Measurements from ENCODE around the gene ZSCAN10.
"Not testable (repeated sequence)": the region's sequence is repeated elsewhere in the genome, so short reads cannot be mapped to it uniquely, and the experiment has no call there.

Gene ZSCAN10

DNA sequence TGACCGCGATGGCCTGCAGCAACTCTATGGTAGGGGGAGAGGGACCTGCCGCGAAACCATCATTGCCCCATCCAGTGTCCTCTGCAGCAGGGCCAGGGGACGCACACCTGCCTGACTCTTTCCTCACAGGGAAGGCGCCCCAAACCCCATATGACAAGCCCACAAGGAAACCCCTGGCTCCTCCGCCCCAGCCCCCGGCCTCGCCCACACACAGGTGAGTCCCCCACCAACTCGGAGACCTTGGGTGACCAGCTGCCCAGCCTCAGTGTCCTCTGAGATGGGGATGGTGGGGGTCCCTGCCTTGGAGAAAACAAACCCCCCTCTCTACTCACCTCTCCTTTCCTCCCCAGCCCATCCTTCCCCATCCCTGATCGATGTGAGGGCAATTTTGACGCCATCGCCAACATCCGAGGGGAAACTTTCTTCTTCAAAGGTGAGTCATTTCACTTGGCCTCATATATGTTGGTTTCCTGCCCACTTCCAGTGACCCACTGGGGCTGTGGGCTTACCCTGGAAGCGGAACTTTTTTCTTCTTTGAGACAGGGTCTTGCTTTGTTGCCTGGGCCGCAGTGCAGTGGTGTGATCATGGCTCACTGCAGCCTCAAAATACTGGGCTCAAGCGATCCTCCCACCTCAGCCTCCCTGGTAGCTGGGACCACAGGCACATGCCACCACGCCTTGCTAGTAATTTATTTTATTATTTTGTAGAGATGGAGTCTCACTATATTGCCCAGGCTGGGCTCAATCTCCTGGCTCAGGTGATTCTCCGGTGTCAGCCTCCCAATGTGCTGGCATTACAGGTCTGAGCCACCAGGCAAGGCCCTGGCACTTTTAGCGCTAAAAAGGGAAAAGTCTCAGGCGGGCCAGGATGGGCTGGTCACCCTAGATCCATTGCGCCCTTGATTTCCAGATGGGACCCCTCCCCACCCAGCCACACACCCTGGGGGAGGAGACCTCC is 41.6 kb downstream of the ZSCAN10 start:
- Histone ChIP-seq H3K27me3 (ENCODE audit: control insufficient read depth, insufficient read depth, low read length) (no peaks in the 10 kb centered on the region; the same call in 1 of the 2 replicates), H3K4me3 (ENCODE audit: low read depth, low read length) (peak overlapping the region; percentile 90; the same call in 1 of the 2 replicates), H3K9ac (ENCODE audit: low read depth, low read length) (no peak overlapping the region), H3K36me3 (ENCODE audit: control insufficient read depth, insufficient read depth, low read length) (peaks cover 3% of the 10 kb centered on the region; the same call in 1 of the 2 replicates), H3K4me1 (ENCODE audit: control insufficient read depth, insufficient read depth, low read length) (peaks cover 7% of the 10 kb centered on the region; the same call in 1 of the 2 replicates), H3K27ac (ENCODE audit: low read depth, low read length) (no peak overlapping the region), H3K9me3 (ENCODE audit: control insufficient read depth, insufficient read depth, low read length) (no peaks in the 10 kb centered on the region)

DNA sequence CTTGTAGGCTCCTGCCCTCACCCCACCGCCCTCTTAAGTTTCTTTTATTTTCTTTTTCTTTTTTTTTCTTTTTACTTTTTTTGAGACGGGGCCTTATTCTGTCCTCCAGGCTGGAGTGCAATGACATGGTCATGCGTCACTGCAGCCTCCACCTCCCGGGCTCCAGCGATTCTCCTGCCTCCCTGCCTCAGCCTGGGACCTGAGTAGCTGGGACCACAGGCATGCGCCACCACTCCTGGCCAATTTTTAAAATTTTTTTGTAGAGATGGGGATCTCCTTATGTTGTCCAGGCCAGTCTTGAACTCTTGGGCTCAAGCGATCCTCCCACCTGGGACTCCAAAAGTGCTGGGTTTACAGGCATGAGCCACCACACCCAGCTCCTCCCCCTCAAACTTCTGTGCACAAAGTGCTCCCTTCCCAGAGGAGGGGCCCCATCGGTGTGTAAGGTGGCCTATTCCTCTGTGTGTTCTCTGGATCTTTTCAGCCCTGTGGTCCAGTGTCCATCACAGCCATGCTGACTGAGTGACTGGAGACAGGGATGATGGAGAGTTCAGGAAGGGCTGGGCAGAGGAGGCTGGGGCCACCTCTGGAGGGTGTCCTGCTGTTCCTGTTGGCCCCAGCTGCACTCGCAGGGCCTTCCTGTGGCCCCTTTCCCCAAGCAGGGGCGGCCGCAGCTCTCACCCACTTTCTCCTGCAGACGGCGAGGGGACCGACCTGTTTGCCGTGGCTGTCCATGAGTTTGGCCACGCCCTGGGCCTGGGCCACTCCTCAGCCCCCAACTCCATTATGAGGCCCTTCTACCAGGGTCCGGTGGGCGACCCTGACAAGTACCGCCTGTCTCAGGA is 42.5 kb downstream of the ZSCAN10 start:
- H3K27me3 ChIP-seq (ENCODE audit: control insufficient read depth, insufficient read depth, low read length): no peaks in the 10 kb centered on the region; the same call in 1 of the 2 replicates
- H3K36me3 ChIP-seq (ENCODE audit: control insufficient read depth, insufficient read depth, low read length): peaks cover 3% of the 10 kb centered on the region; the same call in 1 of the 2 replicates
- no peak overlapping the region for H3K9ac ChIP-seq (ENCODE audit: low read depth, low read length)
- H3K27ac ChIP-seq (ENCODE audit: low read depth, low read length): no peak overlapping the region
- no peak overlapping the region for H3K4me3 ChIP-seq (ENCODE audit: low read depth, low read length)
- H3K9me3 ChIP-seq (ENCODE audit: control insufficient read depth, insufficient read depth, low read length): no peaks in the 10 kb centered on the region
- H3K4me1 ChIP-seq (ENCODE audit: control insufficient read depth, insufficient read depth, low read length): peaks cover 7% of the 10 kb centered on the region; the same call in 1 of the 2 replicates

GRCh38 chr16:3055734-3056115 is 43.4 kb downstream of the ZSCAN10 start:
- not testable (repeated sequence) for H3K4me3 ChIP-seq (ENCODE audit: low read depth, low read length); H3K36me3 ChIP-seq (ENCODE audit: control insufficient read depth, insufficient read depth, low read length); H3K9ac ChIP-seq (ENCODE audit: low read depth, low read length); H3K27me3 ChIP-seq (ENCODE audit: control insufficient read depth, insufficient read depth, low read length); H3K27ac ChIP-seq (ENCODE audit: low read depth, low read length); H3K9me3 ChIP-seq (ENCODE audit: control insufficient read depth, insufficient read depth, low read length); H3K4me1 ChIP-seq (ENCODE audit: control insufficient read depth, insufficient read depth, low read length)

GRCh38 chr16:3054965-3055733 is 43.9 kb downstream of the ZSCAN10 start:
- no peak overlapping the region for H3K9ac ChIP-seq (ENCODE audit: low read depth, low read length)
- no peak overlapping the region for H3K27ac ChIP-seq (ENCODE audit: low read depth, low read length)
- peaks cover 7% of the 10 kb centered on the region; the same call in 1 of the 2 replicates for H3K4me1 ChIP-seq (ENCODE audit: control insufficient read depth, insufficient read depth, low read length)
- H3K36me3 ChIP-seq (ENCODE audit: control insufficient read depth, insufficient read depth, low read length): peaks cover 3% of the 10 kb centered on the region; the same call in 1 of the 2 replicates
- no peaks in the 10 kb centered on the region for H3K9me3 ChIP-seq (ENCODE audit: control insufficient read depth, insufficient read depth, low read length)
- no peak overlapping the region for H3K4me3 ChIP-seq (ENCODE audit: low read depth, low read length)
- no peaks in the 10 kb centered on the region; the same call in 1 of the 2 replicates for H3K27me3 ChIP-seq (ENCODE audit: control insufficient read depth, insufficient read depth, low read length)

GRCh38 chr16:3053330-3053710 is 45.8 kb downstream of the ZSCAN10 start:
- not testable (repeated sequence) for H3K4me3 ChIP-seq (ENCODE audit: low read depth, low read length); H3K4me1 ChIP-seq (ENCODE audit: control insufficient read depth, insufficient read depth, low read length); H3K36me3 ChIP-seq (ENCODE audit: control insufficient read depth, insufficient read depth, low read length); H3K9me3 ChIP-seq (ENCODE audit: control insufficient read depth, insufficient read depth, low read length); H3K27ac ChIP-seq (ENCODE audit: low read depth, low read length); H3K9ac ChIP-seq (ENCODE audit: low read depth, low read length); H3K27me3 ChIP-seq (ENCODE audit: control insufficient read depth, insufficient read depth, low read length)

DNA sequence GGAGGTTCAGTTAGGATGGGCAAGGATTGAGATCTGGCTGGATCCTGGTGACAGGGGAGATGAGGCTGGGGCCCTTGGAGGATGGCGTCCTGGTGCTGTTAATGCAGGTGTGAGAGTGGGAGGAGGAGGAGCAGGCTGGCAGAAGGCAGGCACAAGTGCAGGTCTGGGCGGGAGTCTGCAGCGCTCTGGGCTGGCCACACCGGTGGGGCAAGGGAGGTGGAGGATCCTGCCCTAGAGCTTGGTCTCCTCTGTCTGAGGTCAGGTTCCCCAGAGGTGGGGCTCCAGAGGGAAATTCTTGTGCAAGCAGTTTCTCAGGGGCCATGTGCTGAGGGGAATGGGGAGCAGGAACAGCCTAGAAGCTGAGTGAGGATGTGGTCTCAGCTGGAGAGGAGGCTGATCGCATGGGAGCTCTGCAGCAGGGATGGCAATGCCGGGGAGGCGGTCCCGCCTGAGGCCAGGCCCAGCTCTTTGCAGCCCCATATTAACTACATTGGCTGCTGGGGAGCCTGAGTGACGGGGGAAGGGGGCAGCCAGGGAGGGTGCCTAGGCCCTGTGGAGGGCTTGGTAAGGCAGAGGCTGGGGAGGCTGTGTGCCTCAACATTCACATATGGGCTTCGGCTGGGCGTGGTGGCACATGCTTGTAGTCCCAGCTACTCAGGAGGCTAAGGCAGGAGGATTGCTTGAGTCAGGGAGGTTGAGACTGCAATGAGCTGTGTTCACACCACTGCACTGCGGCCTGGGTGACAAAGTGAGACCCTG is 46.3 kb downstream of the ZSCAN10 start:
- H3K27ac ChIP-seq (ENCODE audit: low read depth, low read length); H3K9me3 ChIP-seq (ENCODE audit: control insufficient read depth, insufficient read depth, low read length); H3K4me3 ChIP-seq (ENCODE audit: low read depth, low read length); H3K36me3 ChIP-seq (ENCODE audit: control insufficient read depth, insufficient read depth, low read length); H3K9ac ChIP-seq (ENCODE audit: low read depth, low read length); H3K4me1 ChIP-seq (ENCODE audit: control insufficient read depth, insufficient read depth, low read length): not testable (repeated sequence)
- peaks cover 14% of the 10 kb centered on the region for H3K27me3 ChIP-seq (ENCODE audit: control insufficient read depth, insufficient read depth, low read length)

DNA sequence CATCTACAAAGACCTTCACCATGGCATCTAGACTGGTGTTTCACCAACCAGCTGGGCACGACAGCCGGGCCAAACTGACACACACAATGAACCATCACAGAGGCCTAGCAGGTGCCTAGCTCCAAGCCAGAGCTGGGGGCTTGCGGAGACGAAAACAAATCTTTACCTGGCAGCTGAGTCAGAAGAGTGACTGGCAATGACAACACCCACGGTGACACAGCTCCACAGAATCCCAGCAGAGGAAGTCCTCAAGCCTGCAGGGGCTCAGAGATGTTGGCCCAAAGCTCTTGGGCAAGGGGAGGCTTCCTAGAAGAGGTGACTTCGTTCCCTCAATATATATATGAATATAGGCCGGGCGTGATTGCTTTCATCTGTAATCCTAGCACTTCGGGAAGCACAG is 47.6 kb downstream of the ZSCAN10 start:
- Histone ChIP-seq H3K27me3 (ENCODE audit: control insufficient read depth, insufficient read depth, low read length) (peaks cover 24% of the 10 kb centered on the region), H3K4me1 (ENCODE audit: control insufficient read depth, insufficient read depth, low read length) (no peaks in the 10 kb centered on the region), H3K27ac (ENCODE audit: low read depth, low read length) (no peak overlapping the region), H3K36me3 (ENCODE audit: control insufficient read depth, insufficient read depth, low read length) (peaks cover 3% of the 10 kb centered on the region; the same call in 1 of the 2 replicates), H3K4me3 (ENCODE audit: low read depth, low read length) (no peak overlapping the region), H3K9ac (ENCODE audit: low read depth, low read length) (no peak overlapping the region), H3K9me3 (ENCODE audit: control insufficient read depth, insufficient read depth, low read length) (no peaks in the 10 kb centered on the region)

- H3K9me3 ChIP-seq (ENCODE audit: control insufficient read depth, insufficient read depth, low read length): no peaks in the 10 kb centered on the region
- H3K36me3 ChIP-seq (ENCODE audit: control insufficient read depth, insufficient read depth, low read length): peaks cover 3% of the 10 kb centered on the region; the same call in 1 of the 2 replicates
- H3K4me1 ChIP-seq (ENCODE audit: control insufficient read depth, insufficient read depth, low read length): no peaks in the 10 kb centered on the region
- no peak overlapping the region for H3K4me3 ChIP-seq (ENCODE audit: low read depth, low read length)
- no peak overlapping the region for H3K27ac ChIP-seq (ENCODE audit: low read depth, low read length)
- peaks cover 24% of the 10 kb centered on the region for H3K27me3 ChIP-seq (ENCODE audit: control insufficient read depth, insufficient read depth, low read length)
- H3K9ac ChIP-seq (ENCODE audit: low read depth, low read length): no peak overlapping the region
Measured at GRCh38 chr16:3051009-3051408, 48.1 kb downstream of the ZSCAN10 start.

GRCh38 chr16:3050487-3050886 is 48.6 kb downstream of the ZSCAN10 start:
- no peak overlapping the region for H3K27ac ChIP-seq (ENCODE audit: low read depth, low read length)
- no peaks in the 10 kb centered on the region for H3K9me3 ChIP-seq (ENCODE audit: control insufficient read depth, insufficient read depth, low read length)
- no peak overlapping the region for H3K4me3 ChIP-seq (ENCODE audit: low read depth, low read length)
- H3K27me3 ChIP-seq (ENCODE audit: control insufficient read depth, insufficient read depth, low read length): peaks cover 24% of the 10 kb centered on the region
- no peaks in the 10 kb centered on the region for H3K4me1 ChIP-seq (ENCODE audit: control insufficient read depth, insufficient read depth, low read length)
- peaks cover 3% of the 10 kb centered on the region; the same call in 1 of the 2 replicates for H3K36me3 ChIP-seq (ENCODE audit: control insufficient read depth, insufficient read depth, low read length)
- H3K9ac ChIP-seq (ENCODE audit: low read depth, low read length): no peak overlapping the region

Measured in HUES48 (cell line).